Progenitor cell of endocrine pancreas (in vitro differentiated cells): ENCODE data around the gene PSMD1. TPM values are rescaled to one million over a fixed set of nuclear protein-coding genes. Genes with fewer than 3 reads are reported as not detected.

Experiments
- DNase-seq: peaks from one replicate; pipeline ENCODE4 v3.0.0; 2021; ENCODE audit warnings: low spot score; ENCODE audit not compliant: unreplicated experiment
- H3K27ac Mint-ChIP-seq: 2 replicates; pipeline ENCODE4 v1.8.0; 2021; ENCODE audit warnings: mild to moderate bottlenecking, moderate library complexity, mixed read lengths
- H3K27me3 Mint-ChIP-seq: 2 replicates; pipeline ENCODE4 v1.8.0; 2021; ENCODE audit warnings: mixed read lengths
- H3K36me3 Mint-ChIP-seq: 2 replicates; pipeline ENCODE4 v1.8.0; 2022; ENCODE audit warnings: mixed read lengths; ENCODE audit not compliant: insufficient read depth
- H3K4me1 Mint-ChIP-seq: 2 replicates; pipeline ENCODE4 v1.8.0; 2021; ENCODE audit warnings: low read depth, mixed read lengths
- H3K4me3 Mint-ChIP-seq: 2 replicates; pipeline ENCODE4 v1.8.0; 2021; ENCODE audit warnings: low read depth, mild to moderate bottlenecking, moderate library complexity, mixed read lengths
- H3K9me3 Mint-ChIP-seq: 2 replicates; pipeline ENCODE4 v1.8.0; 2021; ENCODE audit warnings: low read depth, mixed read lengths
- CTCF ChIP-seq: fragments of 200-600 bp; sonication (generic); IDR thresholded peaks from one replicate; pipeline ENCODE4 v1.5.0; 2021; ENCODE audit warnings: antibody characterized with exemption, mild to moderate bottlenecking; ENCODE audit not compliant: unreplicated experiment
- total RNA-seq: library from RNA; stranded (reverse); gene quantifications from 2 replicates; pipeline ENCODE4 v1.2.1, GENCODE V29; 2021

The PSMD1 gene
- total RNA-seq, 1 donor from 2014 or later: 99.0 TPM

GRCh38 chr2:231029563-231029962 lies 27.1 kb upstream of the PSMD1 start:
- Mint-ChIP-seq H3K4me1 (peaks cover 16% of the 10 kb centered on the region), H3K36me3 (no peaks in the 10 kb centered on the region), H3K9me3 (no peaks in the 10 kb centered on the region), H3K27me3 (peaks cover 5% of the 10 kb centered on the region), H3K4me3 (no peak overlapping the region), H3K27ac (no peak overlapping the region)
- no peak for TF ChIP-seq CTCF
- no peak for DNase-seq

GRCh38 chr2:231030725-231031124 lies 25.9 kb upstream of the PSMD1 start:
- TF ChIP-seq CTCF: no peak
- Mint-ChIP-seq H3K4me1 (peaks cover 18% of the 10 kb centered on the region), H3K36me3 (no peaks in the 10 kb centered on the region), H3K27me3 (peaks cover 8% of the 10 kb centered on the region), H3K4me3 (no peak overlapping the region), H3K9me3 (no peaks in the 10 kb centered on the region), H3K27ac (no peak overlapping the region)
- no peak for DNase-seq

GRCh38 chr2:231032575-231033140 lies 24.0 kb upstream of the PSMD1 start:
- DNase-seq: no peak
- H3K4me3 Mint-ChIP-seq: no peak overlapping the region
- peaks cover 22% of the 10 kb centered on the region for H3K27me3 Mint-ChIP-seq
- H3K4me1 Mint-ChIP-seq: peaks cover 18% of the 10 kb centered on the region
- H3K27ac Mint-ChIP-seq: no peak overlapping the region
- TF ChIP-seq CTCF: no peak
- no peaks in the 10 kb centered on the region for H3K9me3 Mint-ChIP-seq
- H3K36me3 Mint-ChIP-seq: no peaks in the 10 kb centered on the region

- H3K9me3 Mint-ChIP-seq: no peaks in the 10 kb centered on the region
- H3K4me3 Mint-ChIP-seq: no peak overlapping the region
- H3K27me3 Mint-ChIP-seq: peaks cover 26% of the 10 kb centered on the region
- no peak for TF ChIP-seq CTCF
- H3K36me3 Mint-ChIP-seq: no peaks in the 10 kb centered on the region
- H3K27ac Mint-ChIP-seq: no peak overlapping the region
- peaks cover 16% of the 10 kb centered on the region for H3K4me1 Mint-ChIP-seq
- DNase-seq: no peak
Measured at GRCh38 chr2:231033147-231034132, 23.2 kb upstream of the PSMD1 start.

GRCh38 chr2:231034291-231034882 lies 22.3 kb upstream of the PSMD1 start:
- H3K4me1 Mint-ChIP-seq: peaks cover 17% of the 10 kb centered on the region
- peaks cover 33% of the 10 kb centered on the region for H3K27me3 Mint-ChIP-seq
- H3K4me3 Mint-ChIP-seq: no peak overlapping the region
- no peak overlapping the region for H3K27ac Mint-ChIP-seq
- no peak for DNase-seq
- no peak for TF ChIP-seq CTCF
- no peaks in the 10 kb centered on the region for H3K36me3 Mint-ChIP-seq
- no peaks in the 10 kb centered on the region for H3K9me3 Mint-ChIP-seq
